CD14-positive monocyte (primary cell): ENCODE measurements around the gene SOS1. TPM values are rescaled to one million over a fixed set of nuclear protein-coding genes. Genes with fewer than 3 reads are reported as not detected.

ENCODE experiments used
- DNase-seq, 3 donors: peaks; one replicate each; pipeline ENCODE4 v3.0.0-alpha.2; 2011 to 2022
- H2AFZ ChIP-seq: 2 replicates; pipeline ENCODE4 v1.6.0; 2012; ENCODE audit warnings: mild to moderate bottlenecking, low read depth, low read length, inconsistent platforms; ENCODE audit not compliant: insufficient read depth, poor library complexity, severe bottlenecking
- H3K27ac ChIP-seq, 2 donors: 1 replicate in 1 of 2; 2 replicates in 1 of 2; pipeline ENCODE4 v1.5.1; 2012 to 2013; ENCODE audit warnings: low read length in 2 of 2, control low read depth in 1 of 2, inconsistent platforms in 1 of 2, low read depth in 1 of 2, mild to moderate bottlenecking in 1 of 2
- H3K27me3 ChIP-seq, 2 donors: one replicate each; pipeline versions ENCODE4 v1.6.0 to v1.6.1; 2011 to 2013; ENCODE audit warnings: low read length in 2 of 2; ENCODE audit not compliant: control insufficient read depth in 2 of 2, insufficient read depth in 2 of 2
- H3K36me3 ChIP-seq, 2 donors: replicated peaks in 1 of 2; 1 replicate in 1 of 2; 2 replicates in 1 of 2; pipeline versions ENCODE4 v1.5.1 to v1.6.1; 2012 to 2013; ENCODE audit warnings: low read length in 2 of 2, control low read depth in 1 of 2, inconsistent platforms in 1 of 2, mild to moderate bottlenecking in 1 of 2; ENCODE audit not compliant: insufficient read depth in 2 of 2, control insufficient read depth in 1 of 2
- H3K4me1 ChIP-seq, 2 donors: 1 replicate in 1 of 2; 2 replicates in 1 of 2; pipeline versions ENCODE4 v1.5.1 to v1.6.1; 2012 to 2013; ENCODE audit warnings: low read length in 2 of 2, control low read depth in 1 of 2, inconsistent platforms in 1 of 2, mild to moderate bottlenecking in 1 of 2, moderate library complexity in 1 of 2; ENCODE audit not compliant: insufficient read depth in 2 of 2, control insufficient read depth in 1 of 2
- H3K4me2 ChIP-seq: replicated peaks from 2 replicates; pipeline ENCODE3; 2012; ENCODE audit warnings: low read length, moderate library complexity, mild to moderate bottlenecking; ENCODE audit not compliant: poor library complexity, severe bottlenecking; ENCODE audit errors: extremely low read depth
- H3K4me3 ChIP-seq, 3 experiments: fragments of 200-600 bp in 1 of 3; sonication (generic) in 1 of 3; replicated peaks in 1 of 3; 1 replicate in 2 of 3; 2 replicates in 1 of 3; pipeline ENCODE4 v1.5.1; 2011 to 2013; ENCODE audit warnings: low read length in 3 of 3, mild to moderate bottlenecking in 3 of 3, control low read depth in 2 of 3, low read depth in 2 of 3, inconsistent platforms in 1 of 3, moderate library complexity in 1 of 3
- H3K79me2 ChIP-seq: 2 replicates; pipeline ENCODE4 v1.6.0; 2012; ENCODE audit warnings: mild to moderate bottlenecking, control low read depth, inconsistent platforms, low read length, moderate library complexity; ENCODE audit not compliant: insufficient read depth
- H3K9ac ChIP-seq: 2 replicates; pipeline ENCODE4 v1.6.0; 2017; ENCODE audit warnings: low read length, mild to moderate bottlenecking; ENCODE audit not compliant: insufficient read depth, poor library complexity, severe bottlenecking
- H3K9me3 ChIP-seq, 2 donors: replicated peaks in 1 of 2; 1 replicate in 1 of 2; 2 replicates in 1 of 2; pipeline versions ENCODE4 v1.5.1 to v1.6.1; 2012 to 2013; ENCODE audit warnings: low read length in 2 of 2, control low read depth in 1 of 2; ENCODE audit not compliant: control insufficient read depth in 1 of 2, insufficient read depth in 1 of 2
- H4K20me1 ChIP-seq: 2 replicates; pipeline ENCODE4 v1.6.0; 2012; ENCODE audit warnings: mild to moderate bottlenecking, low read length, control low read depth, moderate library complexity; ENCODE audit not compliant: insufficient read depth
- H3K27ac Mint-ChIP-seq, 7 donors: one replicate each; pipeline ENCODE4 v1.8.0; 2020; ENCODE audit warnings: mild to moderate bottlenecking in 7 of 7, mixed read lengths in 7 of 7, moderate library complexity in 6 of 7, inconsistent platforms in 2 of 7
- H3K27me3 Mint-ChIP-seq, 3 donors: one replicate each; pipeline ENCODE4 v1.8.0; 2021 to 2022; ENCODE audit warnings: low read depth in 3 of 3, mild to moderate bottlenecking in 3 of 3, mixed read lengths in 3 of 3, moderate library complexity in 3 of 3, inconsistent platforms in 1 of 3
- H3K36me3 Mint-ChIP-seq, 2 donors: one replicate each; pipeline ENCODE4 v1.8.0; 2020; ENCODE audit warnings: mixed read lengths in 2 of 2, inconsistent platforms in 1 of 2, mild to moderate bottlenecking in 1 of 2
- H3K4me1 Mint-ChIP-seq: one replicate; pipeline ENCODE4 v1.8.0; 2020; ENCODE audit warnings: mild to moderate bottlenecking, mixed read lengths
- H3K4me3 Mint-ChIP-seq, 2 donors: one replicate each; pipeline ENCODE4 v1.8.0; 2020; ENCODE audit warnings: mild to moderate bottlenecking in 2 of 2, mixed read lengths in 2 of 2, moderate library complexity in 1 of 2
- H3K9me3 Mint-ChIP-seq, 7 donors: one replicate each; pipeline ENCODE4 v1.8.0; 2020 to 2022; ENCODE audit warnings: mixed read lengths in 7 of 7, mild to moderate bottlenecking in 6 of 7, moderate library complexity in 6 of 7, inconsistent platforms in 2 of 7
- WGBS: methylation state at CpG from one replicate; pipeline ENCODE4 v1.1.5; 2013; ENCODE audit warnings: missing lambda C conversion rate; ENCODE audit not compliant: insufficient coverage; 5-methylcytosine and 5-hydroxymethylcytosine counted together
- intact Hi-C, 2 donors: fragments of 100-400 bp; cut with micrococcal nuclease; formaldehyde crosslinking; loops; one replicate each; pipeline versions ENCODE4 v1.15.0 to v1.15.1; 2023
- polyA plus RNA-seq, 3 donors: library from polyadenylated mRNA; depleted of rRNA in 1 of 3; unstranded in 2 of 3; stranded (reverse) in 1 of 3; fragments of 300-500 nt in 2 of 3; fragments of >200 nt in 1 of 3; fragmentation: Illumina TruSeq in 2 of 3; gene quantifications; 1 replicate in 2 of 3; 2 replicates in 1 of 3; pipeline ENCODE4 v1.2.3, GENCODE V29; 2012 to 2021
- TF ChIP-seq, protein P1 (sequence below): fragments of 200-600 bp; IDR thresholded peaks from one replicate; pipeline ENCODE4 v1.8.0; 2022; ENCODE audit warnings: antibody characterized with exemption, mild to moderate bottlenecking

The SOS1 gene
- polyA plus RNA-seq, 3 donors = 5.3 to 15.6 (median 7.7) TPM

DNA sequence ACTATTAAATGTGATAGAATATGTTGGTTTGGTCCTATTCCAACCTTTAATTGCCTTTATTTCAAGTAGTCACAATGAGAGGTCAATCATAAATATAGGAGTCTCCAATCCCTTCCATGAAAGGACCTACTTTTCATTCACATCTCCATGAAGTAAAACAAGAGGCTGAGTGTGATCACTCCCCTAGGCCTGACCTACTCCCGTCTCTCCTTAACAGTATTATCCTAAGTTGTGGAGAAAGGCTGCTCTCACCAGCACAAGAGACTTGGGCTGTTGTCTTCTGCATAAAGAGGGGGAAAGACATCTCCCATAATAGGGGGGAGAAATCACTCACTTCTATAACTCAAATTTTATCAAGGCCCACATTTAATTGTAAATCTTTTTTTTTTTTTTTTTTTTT, 105.4 kb downstream of the SOS1 start:
- H3K9me3 ChIP-seq = no peaks in the 10 kb centered on the region
- no peak for DNase-seq
- no peaks in the 10 kb centered on the region for H3K4me1 ChIP-seq
- peaks cover 3% of the 10 kb centered on the region for H4K20me1 ChIP-seq
- no peak overlapping the region for H3K4me3 Mint-ChIP-seq
- no peaks in the 10 kb centered on the region for H3K27me3 ChIP-seq
- peaks cover 38 to 45% of the 10 kb centered on the region in 2 donors for H3K36me3 ChIP-seq
- peaks cover 24 to 31% of the 10 kb centered on the region in 2 donors for H3K36me3 Mint-ChIP-seq
- no peak overlapping the region for H3K4me3 ChIP-seq
- no peaks in the 10 kb centered on the region for H3K79me2 ChIP-seq
- H3K9ac ChIP-seq = no peak overlapping the region
- WGBS = no CpG with 5 or more reads among the region's 1 CpG
- H3K4me2 ChIP-seq = no peak overlapping the region
- no peak overlapping the region for H2AFZ ChIP-seq
- H3K4me1 Mint-ChIP-seq = no peaks in the 10 kb centered on the region
- H3K27me3 Mint-ChIP-seq = no peaks in the 10 kb centered on the region
- no peak overlapping the region for H3K27ac Mint-ChIP-seq
- H3K27ac ChIP-seq = no peak overlapping the region
- intact Hi-C loops = no loop called here
- peaks cover 0 to under 1% (median 0%) of the 10 kb centered on the region in 7 donors for H3K9me3 Mint-ChIP-seq
- TF ChIP-seq, protein P1, sequence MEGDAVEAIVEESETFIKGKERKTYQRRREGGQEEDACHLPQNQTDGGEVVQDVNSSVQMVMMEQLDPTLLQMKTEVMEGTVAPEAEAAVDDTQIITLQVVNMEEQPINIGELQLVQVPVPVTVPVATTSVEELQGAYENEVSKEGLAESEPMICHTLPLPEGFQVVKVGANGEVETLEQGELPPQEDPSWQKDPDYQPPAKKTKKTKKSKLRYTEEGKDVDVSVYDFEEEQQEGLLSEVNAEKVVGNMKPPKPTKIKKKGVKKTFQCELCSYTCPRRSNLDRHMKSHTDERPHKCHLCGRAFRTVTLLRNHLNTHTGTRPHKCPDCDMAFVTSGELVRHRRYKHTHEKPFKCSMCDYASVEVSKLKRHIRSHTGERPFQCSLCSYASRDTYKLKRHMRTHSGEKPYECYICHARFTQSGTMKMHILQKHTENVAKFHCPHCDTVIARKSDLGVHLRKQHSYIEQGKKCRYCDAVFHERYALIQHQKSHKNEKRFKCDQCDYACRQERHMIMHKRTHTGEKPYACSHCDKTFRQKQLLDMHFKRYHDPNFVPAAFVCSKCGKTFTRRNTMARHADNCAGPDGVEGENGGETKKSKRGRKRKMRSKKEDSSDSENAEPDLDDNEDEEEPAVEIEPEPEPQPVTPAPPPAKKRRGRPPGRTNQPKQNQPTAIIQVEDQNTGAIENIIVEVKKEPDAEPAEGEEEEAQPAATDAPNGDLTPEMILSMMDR = no peak

DNA sequence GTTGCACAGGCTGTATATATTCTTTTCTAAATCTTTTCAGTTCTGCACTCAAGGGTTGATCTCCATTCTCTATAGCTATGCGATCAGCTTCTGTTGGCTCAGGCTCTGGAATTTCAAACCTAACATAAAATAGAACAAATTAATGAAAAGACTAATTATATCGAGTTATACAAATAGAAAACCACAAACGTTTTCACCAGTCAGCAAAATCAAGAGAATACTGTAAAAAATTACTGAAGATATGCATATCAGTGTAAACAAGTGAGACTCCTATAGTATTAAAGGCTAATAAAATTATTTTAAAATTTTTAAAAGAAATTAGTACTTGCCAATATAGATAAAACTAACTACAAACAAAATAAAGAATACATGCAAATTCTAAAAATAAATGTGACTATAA, 107.0 kb downstream of the SOS1 start:
- no peaks in the 10 kb centered on the region for H3K27me3 ChIP-seq
- no peak overlapping the region for H3K27ac ChIP-seq
- Mint-ChIP-seq H3K27ac (no peak overlapping the region), H3K4me3 (no peak overlapping the region), H3K9me3 (peaks cover 0 to 3% (median 0%) of the 10 kb centered on the region in 7 donors), H3K36me3 (peaks cover 36 to 37% of the 10 kb centered on the region in 2 donors), H3K27me3 (no peaks in the 10 kb centered on the region), H3K4me1 (no peaks in the 10 kb centered on the region)
- H4K20me1 ChIP-seq = peaks cover 3% of the 10 kb centered on the region
- intact Hi-C loops = no loop called here
- H2AFZ ChIP-seq = no peak overlapping the region
- H3K36me3 ChIP-seq = peaks cover 47 to 59% of the 10 kb centered on the region in 2 donors
- H3K4me2 ChIP-seq = no peak overlapping the region
- WGBS = no CpG with 5 or more reads among the region's 3 CpGs
- H3K4me1 ChIP-seq = no peaks in the 10 kb centered on the region
- TF ChIP-seq, protein P1 = no peak
- H3K4me3 ChIP-seq = no peak overlapping the region
- no peak overlapping the region for H3K9ac ChIP-seq
- no peaks in the 10 kb centered on the region for H3K9me3 ChIP-seq
- no peak for DNase-seq
- no peaks in the 10 kb centered on the region for H3K79me2 ChIP-seq
